ENCODE data around the gene HOXC5.

Gene HOXC5

GRCh38 chr12:54030442-54030801 lies 2.4 kb upstream of the HOXC5 start:
- no peak for TF ChIP-seq CTCF (IDR thresholded peaks at IDR 0.05; ENCODE audit: low read depth, low read length)
- no peak overlapping the region for H3K4me3 ChIP-seq (ENCODE audit: low read depth, low read length)

- TF ChIP-seq CTCF (IDR thresholded peaks at IDR 0.05; ENCODE audit: low read depth, low read length): no peak
- no peak overlapping the region for H3K4me3 ChIP-seq (ENCODE audit: low read depth, low read length)
Measured at GRCh38 chr12:54030889-54031471, 1.9 kb upstream of the HOXC5 start.

GRCh38 chr12:54031480-54031879 lies 1.4 kb upstream of the HOXC5 start:
- TF ChIP-seq CTCF (IDR thresholded peaks at IDR 0.05; ENCODE audit: low read depth, low read length): no peak
- H3K4me3 ChIP-seq (ENCODE audit: low read depth, low read length): no peak overlapping the region

- H3K4me3 ChIP-seq (ENCODE audit: low read depth, low read length): no peak overlapping the region
Measured at GRCh38 chr12:54032086-54032619, 697 bp upstream of the HOXC5 start.

GRCh38 chr12:54033106-54033979 lies 493 bp downstream of the HOXC5 start:
- TF ChIP-seq CTCF (IDR thresholded peaks at IDR 0.05; ENCODE audit: low read depth, low read length): no peak
- no peak overlapping the region for H3K4me3 ChIP-seq (ENCODE audit: low read depth, low read length)

More at GRCh38 chr12:54032086-54032619, 697 bp upstream of the HOXC5 start:
- no peak for TF ChIP-seq CTCF (IDR thresholded peaks at IDR 0.05; ENCODE audit: low read depth, low read length)

GRCh38 chr12:54033980-54034784 lies 1.3 kb downstream of the HOXC5 start:
- no peak for TF ChIP-seq CTCF (IDR thresholded peaks at IDR 0.05; ENCODE audit: low read depth, low read length)
- H3K4me3 ChIP-seq (ENCODE audit: low read depth, low read length): no peak overlapping the region

All from WI38 (cell line).